GM19328 (cell line): ENCODE data around the gene GNAS.
"Not testable (repeated sequence)": the region's sequence is repeated elsewhere in the genome, so short reads cannot be mapped to it uniquely, and the experiment has no call there.

Experiments
- ATAC-seq: cut with Tn5 transposase; IDR thresholded peaks from one replicate; pipeline ENCODE4 v1.9.1; 2021; ENCODE audit warnings: mild to moderate bottlenecking, moderate library complexity; ENCODE audit not compliant: unreplicated experiment

GNAS gene

GRCh38 chr20:58852543-58853271 lies at the start of gene GNAS:
TSS of gene GNAS (plus strand) at chr20:58852716.
- ATAC-seq = no peak

GRCh38 chr20:58803533-58803932 lies 49.0 kb upstream of the GNAS start:
- no peak for ATAC-seq

GRCh38 chr20:58807801-58808200 lies 44.7 kb upstream of the GNAS start:
- ATAC-seq = no peak

GRCh38 chr20:58808271-58809046 lies 44.1 kb upstream of the GNAS start:
- no peak for ATAC-seq

- no peak for ATAC-seq
Measured at GRCh38 chr20:58810116-58810878, 42.2 kb upstream of the GNAS start.

GRCh38 chr20:58810879-58811250 lies 41.7 kb upstream of the GNAS start:
- no peak for ATAC-seq

- ATAC-seq = no peak
Measured at GRCh38 chr20:58811334-58811733, 41.2 kb upstream of the GNAS start.

GRCh38 chr20:58813369-58813768 lies 39.1 kb upstream of the GNAS start:
- no peak for ATAC-seq

GRCh38 chr20:58815448-58815847 lies 37.1 kb upstream of the GNAS start:
- ATAC-seq = no peak

- no peak for ATAC-seq
Measured at GRCh38 chr20:58816051-58816450, 36.5 kb upstream of the GNAS start.

- ATAC-seq = no peak
Measured at GRCh38 chr20:58816957-58817651, 35.4 kb upstream of the GNAS start.

GRCh38 chr20:58817748-58818147 lies 34.8 kb upstream of the GNAS start:
- ATAC-seq = no peak

- no peak for ATAC-seq
Measured at GRCh38 chr20:58818586-58819285, 33.8 kb upstream of the GNAS start.

GRCh38 chr20:58819921-58820320 lies 32.6 kb upstream of the GNAS start:
- ATAC-seq = no peak

- not testable (repeated sequence) for ATAC-seq
Measured at GRCh38 chr20:58820515-58820914, 32.0 kb upstream of the GNAS start.

GRCh38 chr20:58822149-58822548 lies 30.4 kb upstream of the GNAS start:
- ATAC-seq = no peak

GRCh38 chr20:58822748-58823730 lies 29.5 kb upstream of the GNAS start:
- no peak for ATAC-seq

GRCh38 chr20:58824843-58825242 lies 27.7 kb upstream of the GNAS start:
- no peak for ATAC-seq

GRCh38 chr20:58825450-58825849 lies 27.1 kb upstream of the GNAS start:
- ATAC-seq = no peak
